ENCODE results near the gene TAF4. TPM values are rescaled to one million over a fixed set of nuclear protein-coding genes. Genes with fewer than 3 reads are reported as not detected.

The TAF4 gene
- total and polyA plus RNA-seq, 2 donors (not counting 1 experiment from before 2014, with no cell fraction given): 2.6 to 3.0 TPM

DNA sequence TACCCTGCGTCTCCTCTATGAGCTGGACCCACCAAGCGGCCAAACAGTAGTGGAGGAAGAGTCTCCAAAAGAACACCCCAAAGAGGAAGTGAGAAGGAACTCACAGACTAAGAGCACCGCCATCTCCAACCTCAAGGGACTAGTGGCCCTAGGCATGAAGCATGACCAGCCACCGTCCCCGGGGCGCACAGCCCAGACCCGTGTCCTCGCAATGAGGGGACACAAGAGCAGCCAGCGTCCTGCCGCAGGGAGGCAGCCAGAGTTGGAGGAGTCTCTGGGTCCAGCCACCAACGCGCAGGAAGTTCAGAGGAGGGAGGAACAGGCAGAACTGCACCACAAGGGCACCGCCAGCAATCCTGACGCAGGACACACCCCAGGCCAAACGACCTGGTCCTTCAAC lies 72.6 kb downstream of the TAF4 start:
- H3K4me3 ChIP-seq (replicated peaks in 1 of 4; ENCODE audit: control extremely low read depth in 1 of 4, insufficient read depth in 1 of 4, low read depth in 3 of 4, low read length in 4 of 4): no peak overlapping the region
- TF ChIP-seq, protein P1, sequence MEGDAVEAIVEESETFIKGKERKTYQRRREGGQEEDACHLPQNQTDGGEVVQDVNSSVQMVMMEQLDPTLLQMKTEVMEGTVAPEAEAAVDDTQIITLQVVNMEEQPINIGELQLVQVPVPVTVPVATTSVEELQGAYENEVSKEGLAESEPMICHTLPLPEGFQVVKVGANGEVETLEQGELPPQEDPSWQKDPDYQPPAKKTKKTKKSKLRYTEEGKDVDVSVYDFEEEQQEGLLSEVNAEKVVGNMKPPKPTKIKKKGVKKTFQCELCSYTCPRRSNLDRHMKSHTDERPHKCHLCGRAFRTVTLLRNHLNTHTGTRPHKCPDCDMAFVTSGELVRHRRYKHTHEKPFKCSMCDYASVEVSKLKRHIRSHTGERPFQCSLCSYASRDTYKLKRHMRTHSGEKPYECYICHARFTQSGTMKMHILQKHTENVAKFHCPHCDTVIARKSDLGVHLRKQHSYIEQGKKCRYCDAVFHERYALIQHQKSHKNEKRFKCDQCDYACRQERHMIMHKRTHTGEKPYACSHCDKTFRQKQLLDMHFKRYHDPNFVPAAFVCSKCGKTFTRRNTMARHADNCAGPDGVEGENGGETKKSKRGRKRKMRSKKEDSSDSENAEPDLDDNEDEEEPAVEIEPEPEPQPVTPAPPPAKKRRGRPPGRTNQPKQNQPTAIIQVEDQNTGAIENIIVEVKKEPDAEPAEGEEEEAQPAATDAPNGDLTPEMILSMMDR (conservative IDR thresholded peaks at IDR 0.05 in 1 of 2, IDR thresholded peaks at IDR 0.05 in 1 of 2; ENCODE audit: low read depth in 1 of 2, low read length in 2 of 2): no peak
- no peak for TF ChIP-seq EZH2 (IDR thresholded peaks at IDR 0.05; ENCODE audit: low read length, missing control alignments)
- no peaks in the 10 kb centered on the region for H3K79me2 ChIP-seq (ENCODE audit: control insufficient read depth, insufficient read depth, low read length)
- DNase-seq (ENCODE audit: low read depth in 2 of 2): no peak
- no peaks in the 10 kb centered on the region for H3K27me3 ChIP-seq (ENCODE audit: control insufficient read depth, insufficient read depth, low read length)
- no peak overlapping the region for H3K27ac ChIP-seq (ENCODE audit: insufficient read depth, low read length)
- no peak overlapping the region for H2AFZ ChIP-seq (ENCODE audit: low read length)
- H3K9me3 ChIP-seq (ENCODE audit: control insufficient read depth, insufficient read depth, low read depth, low read length): no peaks in the 10 kb centered on the region
- no peak overlapping the region for H3K4me2 ChIP-seq (ENCODE audit: extremely low read depth, insufficient read depth, low read length)
- H3K9ac ChIP-seq (ENCODE audit: insufficient read depth, low read length): no peak overlapping the region
- no peaks in the 10 kb centered on the region for H3K4me1 ChIP-seq (ENCODE audit: control insufficient read depth, extremely low read depth, insufficient read depth, low read length)
- peaks cover 8% of the 10 kb centered on the region for H3K36me3 ChIP-seq (ENCODE audit: control insufficient read depth, insufficient read depth, low read length)
- H4K20me1 ChIP-seq (ENCODE audit: control insufficient read depth, extremely low read depth, insufficient read depth, low read length): no peaks in the 10 kb centered on the region

DNA sequence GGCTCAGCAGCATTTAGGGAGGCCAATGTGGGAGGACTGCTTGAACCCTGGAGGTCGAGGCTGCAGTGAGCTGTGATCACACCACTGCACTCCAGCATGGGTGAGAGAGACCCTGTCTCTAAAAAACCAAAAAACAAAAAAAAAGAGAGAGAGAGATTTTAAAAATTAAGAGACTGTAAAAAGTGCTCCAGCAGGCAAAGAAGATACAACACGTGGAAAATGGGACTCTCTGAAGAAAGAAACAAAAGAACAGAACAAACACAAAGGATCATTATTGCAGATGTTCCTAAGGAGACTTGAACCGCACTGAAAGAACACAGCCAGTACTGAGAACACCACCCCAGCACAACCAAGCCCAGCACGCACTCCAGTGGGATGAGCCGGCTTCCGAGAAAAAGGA lies 74.2 kb downstream of the TAF4 start:
- no peaks in the 10 kb centered on the region for H4K20me1 ChIP-seq (ENCODE audit: control insufficient read depth, extremely low read depth, insufficient read depth, low read length)
- H3K4me1 ChIP-seq (ENCODE audit: control insufficient read depth, extremely low read depth, insufficient read depth, low read length): no peaks in the 10 kb centered on the region
- no peak overlapping the region for H3K27ac ChIP-seq (ENCODE audit: insufficient read depth, low read length)
- no peak overlapping the region for H2AFZ ChIP-seq (ENCODE audit: low read length)
- no peaks in the 10 kb centered on the region for H3K9me3 ChIP-seq (ENCODE audit: control insufficient read depth, insufficient read depth, low read depth, low read length)
- H3K4me3 ChIP-seq (replicated peaks in 1 of 4; ENCODE audit: control extremely low read depth in 1 of 4, insufficient read depth in 1 of 4, low read depth in 3 of 4, low read length in 4 of 4): no peak overlapping the region
- peak in 1 of 2 donors; percentile 12 for DNase-seq (ENCODE audit: low read depth in 2 of 2)
- no peaks in the 10 kb centered on the region for H3K27me3 ChIP-seq (ENCODE audit: control insufficient read depth, insufficient read depth, low read length)
- H3K36me3 ChIP-seq (ENCODE audit: control insufficient read depth, insufficient read depth, low read length): peaks cover 10% of the 10 kb centered on the region
- TF ChIP-seq EZH2 (IDR thresholded peaks at IDR 0.05; ENCODE audit: low read length, missing control alignments): no peak
- TF ChIP-seq, protein P1 (conservative IDR thresholded peaks at IDR 0.05 in 1 of 2, IDR thresholded peaks at IDR 0.05 in 1 of 2; ENCODE audit: low read depth in 1 of 2, low read length in 2 of 2): no peak
- H3K4me2 ChIP-seq (ENCODE audit: extremely low read depth, insufficient read depth, low read length): no peak overlapping the region
- H3K79me2 ChIP-seq (ENCODE audit: control insufficient read depth, insufficient read depth, low read length): no peaks in the 10 kb centered on the region
- no peak overlapping the region for H3K9ac ChIP-seq (ENCODE audit: insufficient read depth, low read length)

DNA sequence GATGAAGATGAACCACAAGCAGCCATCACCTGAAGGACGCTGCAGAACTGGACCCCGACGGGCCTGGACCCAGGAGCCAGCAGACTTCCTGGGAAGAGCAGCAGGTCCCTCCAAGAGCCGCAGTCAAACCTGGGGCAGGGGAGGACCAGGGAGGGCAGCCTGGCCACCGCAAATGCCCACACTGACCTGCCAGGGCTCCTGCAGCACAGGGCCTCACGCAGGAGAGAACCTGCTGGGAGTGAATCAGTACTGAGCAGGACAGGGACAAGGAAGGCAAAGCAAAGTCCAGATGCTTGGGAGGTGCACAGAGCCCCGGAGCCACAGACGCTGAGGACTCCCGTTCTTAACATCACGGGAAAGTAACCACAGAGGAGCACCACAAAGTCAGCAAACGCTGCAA lies 75.2 kb downstream of the TAF4 start:
- Histone ChIP-seq H3K27me3 (ENCODE audit: control insufficient read depth, insufficient read depth, low read length) (no peaks in the 10 kb centered on the region), H3K79me2 (ENCODE audit: control insufficient read depth, insufficient read depth, low read length) (no peaks in the 10 kb centered on the region), H2AFZ (ENCODE audit: low read length) (no peak overlapping the region), H3K9me3 (ENCODE audit: control insufficient read depth, insufficient read depth, low read depth, low read length) (no peaks in the 10 kb centered on the region), H3K4me2 (ENCODE audit: extremely low read depth, insufficient read depth, low read length) (no peak overlapping the region), H4K20me1 (ENCODE audit: control insufficient read depth, extremely low read depth, insufficient read depth, low read length) (no peaks in the 10 kb centered on the region), H3K4me3 (replicated peaks in 1 of 4; ENCODE audit: control extremely low read depth in 1 of 4, insufficient read depth in 1 of 4, low read depth in 3 of 4, low read length in 4 of 4) (no peak overlapping the region), H3K27ac (ENCODE audit: insufficient read depth, low read length) (no peak overlapping the region), H3K4me1 (ENCODE audit: control insufficient read depth, extremely low read depth, insufficient read depth, low read length) (no peaks in the 10 kb centered on the region), H3K9ac (ENCODE audit: insufficient read depth, low read length) (no peak overlapping the region), H3K36me3 (ENCODE audit: control insufficient read depth, insufficient read depth, low read length) (peaks cover 10% of the 10 kb centered on the region)
- no peak for DNase-seq (ENCODE audit: low read depth in 2 of 2)
- TF ChIP-seq EZH2 (IDR thresholded peaks at IDR 0.05; ENCODE audit: low read length, missing control alignments): no peak
- TF ChIP-seq, protein P1 (conservative IDR thresholded peaks at IDR 0.05 in 1 of 2, IDR thresholded peaks at IDR 0.05 in 1 of 2; ENCODE audit: low read depth in 1 of 2, low read length in 2 of 2): no peak

Data from fibroblast of lung (primary cell).